ENCODE results near the gene GXYLT2. TPM values are rescaled to one million over a fixed set of nuclear protein-coding genes. Genes with fewer than 3 reads are reported as not detected.
"Not testable (repeated sequence)": the region's sequence is repeated elsewhere in the genome, so short reads cannot be mapped to it uniquely, and the experiment has no call there.

GXYLT2 gene
- total and polyA plus RNA-seq, 2 donors (not counting 1 experiment from before 2014, with no cell fraction given), result not detected

DNA sequence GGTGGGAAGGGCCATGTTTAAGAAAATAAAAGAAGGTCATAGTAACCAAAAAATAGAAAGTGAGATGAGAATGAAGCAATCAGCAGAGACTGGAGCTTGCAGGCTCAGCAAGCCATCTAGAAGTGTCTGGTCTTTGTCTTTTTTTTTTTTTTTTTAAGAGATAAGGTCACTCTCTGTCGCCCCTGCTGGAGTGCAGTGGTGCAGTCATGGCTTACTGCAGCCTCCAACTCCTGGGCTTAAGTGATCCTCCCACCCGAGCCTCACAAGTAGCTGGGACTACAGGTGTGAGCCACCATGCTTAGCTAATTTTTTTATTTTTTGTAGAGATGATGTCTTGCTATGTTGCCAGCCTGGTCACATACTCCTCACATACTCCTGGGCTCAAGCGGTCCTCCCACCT, 36.2 kb downstream of the GXYLT2 start:
- TF ChIP-seq, protein P1, sequence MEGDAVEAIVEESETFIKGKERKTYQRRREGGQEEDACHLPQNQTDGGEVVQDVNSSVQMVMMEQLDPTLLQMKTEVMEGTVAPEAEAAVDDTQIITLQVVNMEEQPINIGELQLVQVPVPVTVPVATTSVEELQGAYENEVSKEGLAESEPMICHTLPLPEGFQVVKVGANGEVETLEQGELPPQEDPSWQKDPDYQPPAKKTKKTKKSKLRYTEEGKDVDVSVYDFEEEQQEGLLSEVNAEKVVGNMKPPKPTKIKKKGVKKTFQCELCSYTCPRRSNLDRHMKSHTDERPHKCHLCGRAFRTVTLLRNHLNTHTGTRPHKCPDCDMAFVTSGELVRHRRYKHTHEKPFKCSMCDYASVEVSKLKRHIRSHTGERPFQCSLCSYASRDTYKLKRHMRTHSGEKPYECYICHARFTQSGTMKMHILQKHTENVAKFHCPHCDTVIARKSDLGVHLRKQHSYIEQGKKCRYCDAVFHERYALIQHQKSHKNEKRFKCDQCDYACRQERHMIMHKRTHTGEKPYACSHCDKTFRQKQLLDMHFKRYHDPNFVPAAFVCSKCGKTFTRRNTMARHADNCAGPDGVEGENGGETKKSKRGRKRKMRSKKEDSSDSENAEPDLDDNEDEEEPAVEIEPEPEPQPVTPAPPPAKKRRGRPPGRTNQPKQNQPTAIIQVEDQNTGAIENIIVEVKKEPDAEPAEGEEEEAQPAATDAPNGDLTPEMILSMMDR (IDR thresholded peaks at IDR 0.05), result no peak
- TF ChIP-seq EZH2 (IDR thresholded peaks at IDR 0.05; ENCODE audit: borderline replicate concordance, insufficient read depth, low read depth, low read length, poor library complexity, severe bottlenecking), result no peak
- POLR2A ChIA-PET, result no interaction called here
- H3K27me3 ChIP-seq (replicated peaks in 1 of 4; ENCODE audit: control extremely low read depth in 1 of 4, control insufficient read depth in 3 of 4, insufficient read depth in 4 of 4, low read length in 3 of 4), result no peaks in the 10 kb centered on the region
- peaks cover 0 to 7% (median 3%) of the 10 kb centered on the region in 3 donors for H3K9me3 ChIP-seq (ENCODE audit: control extremely low read depth in 1 of 3, control insufficient read depth in 2 of 3, insufficient read depth in 1 of 3, low read length in 2 of 3)
- no peaks in the 10 kb centered on the region for H3K4me1 ChIP-seq (ENCODE audit: control insufficient read depth in 2 of 2, insufficient read depth in 2 of 2, low read length in 2 of 2)
- 100% methylated on average over 1 of the region's 3 CpGs for WGBS (ENCODE audit: insufficient coverage)
- Mint-ChIP-seq H3K4me3 (no peak overlapping the region), H3K27ac (no peak overlapping the region), H3K27me3 (peaks cover 27% of the 10 kb centered on the region), H3K9me3 (ENCODE audit: insufficient read depth) (peaks cover under 1% of the 10 kb centered on the region), H3K4me1 (no peaks in the 10 kb centered on the region)
- no peak overlapping the region for H3K9ac ChIP-seq (ENCODE audit: low read length)
- DNase-seq, result no peak
- CTCF ChIA-PET, result no interaction called here
- no peak for ATAC-seq (ENCODE audit: low read depth)
- no peak overlapping the region for H3K4me3 ChIP-seq (ENCODE audit: control extremely low read depth in 1 of 5, extremely low read depth in 1 of 5, insufficient read depth in 1 of 5, low read depth in 2 of 5, low read length in 4 of 5)
- intact Hi-C loops (cut with micrococcal nuclease), result no loop called here
- no peaks in the 10 kb centered on the region for H3K36me3 ChIP-seq (replicated peaks in 1 of 2; ENCODE audit: control extremely low read depth in 1 of 2, control insufficient read depth in 1 of 2, extremely low read depth in 1 of 2, insufficient read depth in 2 of 2, low read length in 1 of 2)
- H4K20me1 ChIP-seq (ENCODE audit: control insufficient read depth, insufficient read depth, low read length, poor library complexity, severe bottlenecking), result no peaks in the 10 kb centered on the region
- H3K79me2 ChIP-seq (ENCODE audit: control insufficient read depth, insufficient read depth, low read length), result no peaks in the 10 kb centered on the region
- H3K4me2 ChIP-seq (replicated peaks; ENCODE audit: low read depth, low read length, poor library complexity, severe bottlenecking), result no peak overlapping the region
- no peak overlapping the region for H2AFZ ChIP-seq (ENCODE audit: insufficient read depth, low read depth, low read length, poor library complexity, severe bottlenecking)
- no peak overlapping the region for H3K27ac ChIP-seq (ENCODE audit: low read length in 2 of 2)

GRCh38 chr3:72928781-72929735, 41.2 kb downstream of the GXYLT2 start:
- H3K9me3 Mint-ChIP-seq (ENCODE audit: insufficient read depth); H3K27me3 ChIP-seq (replicated peaks in 1 of 4; ENCODE audit: control extremely low read depth in 1 of 4, control insufficient read depth in 3 of 4, insufficient read depth in 4 of 4, low read length in 3 of 4); H3K27ac ChIP-seq (ENCODE audit: low read length in 2 of 2); H3K36me3 ChIP-seq (replicated peaks in 1 of 2; ENCODE audit: control extremely low read depth in 1 of 2, control insufficient read depth in 1 of 2, extremely low read depth in 1 of 2, insufficient read depth in 2 of 2, low read length in 1 of 2); H3K79me2 ChIP-seq (ENCODE audit: control insufficient read depth, insufficient read depth, low read length); ATAC-seq (ENCODE audit: low read depth); H3K4me1 ChIP-seq (ENCODE audit: control insufficient read depth in 2 of 2, insufficient read depth in 2 of 2, low read length in 2 of 2); H3K4me2 ChIP-seq (replicated peaks; ENCODE audit: low read depth, low read length, poor library complexity, severe bottlenecking); H3K27ac Mint-ChIP-seq; H3K9me3 ChIP-seq (ENCODE audit: control extremely low read depth in 1 of 3, control insufficient read depth in 2 of 3, insufficient read depth in 1 of 3, low read length in 2 of 3); POLR2A ChIA-PET; H3K9ac ChIP-seq (ENCODE audit: low read length); H3K4me1 Mint-ChIP-seq; H2AFZ ChIP-seq (ENCODE audit: insufficient read depth, low read depth, low read length, poor library complexity, severe bottlenecking); H4K20me1 ChIP-seq (ENCODE audit: control insufficient read depth, insufficient read depth, low read length, poor library complexity, severe bottlenecking); H3K4me3 ChIP-seq (ENCODE audit: control extremely low read depth in 1 of 5, extremely low read depth in 1 of 5, insufficient read depth in 1 of 5, low read depth in 2 of 5, low read length in 4 of 5); H3K4me3 Mint-ChIP-seq; intact Hi-C loops (cut with micrococcal nuclease); DNase-seq: not testable (repeated sequence)
- CTCF ChIA-PET, result interaction anchor here (0.7 kb wide), 1 partner anchor 130 kb away, joined by 3 read pairs; no protein-coding TSS in a partner anchor
- peaks cover 15% of the 10 kb centered on the region for H3K27me3 Mint-ChIP-seq
- 92% methylated on average over 45 of the region's 51 CpGs for WGBS (ENCODE audit: insufficient coverage)

Data from B cell (primary cell).